ENCODE data around the gene AIFM3.
"Not testable (repeated sequence)": the region's sequence is repeated elsewhere in the genome, so short reads cannot be mapped to it uniquely, and the experiment has no call there.

AIFM3 gene

DNA sequence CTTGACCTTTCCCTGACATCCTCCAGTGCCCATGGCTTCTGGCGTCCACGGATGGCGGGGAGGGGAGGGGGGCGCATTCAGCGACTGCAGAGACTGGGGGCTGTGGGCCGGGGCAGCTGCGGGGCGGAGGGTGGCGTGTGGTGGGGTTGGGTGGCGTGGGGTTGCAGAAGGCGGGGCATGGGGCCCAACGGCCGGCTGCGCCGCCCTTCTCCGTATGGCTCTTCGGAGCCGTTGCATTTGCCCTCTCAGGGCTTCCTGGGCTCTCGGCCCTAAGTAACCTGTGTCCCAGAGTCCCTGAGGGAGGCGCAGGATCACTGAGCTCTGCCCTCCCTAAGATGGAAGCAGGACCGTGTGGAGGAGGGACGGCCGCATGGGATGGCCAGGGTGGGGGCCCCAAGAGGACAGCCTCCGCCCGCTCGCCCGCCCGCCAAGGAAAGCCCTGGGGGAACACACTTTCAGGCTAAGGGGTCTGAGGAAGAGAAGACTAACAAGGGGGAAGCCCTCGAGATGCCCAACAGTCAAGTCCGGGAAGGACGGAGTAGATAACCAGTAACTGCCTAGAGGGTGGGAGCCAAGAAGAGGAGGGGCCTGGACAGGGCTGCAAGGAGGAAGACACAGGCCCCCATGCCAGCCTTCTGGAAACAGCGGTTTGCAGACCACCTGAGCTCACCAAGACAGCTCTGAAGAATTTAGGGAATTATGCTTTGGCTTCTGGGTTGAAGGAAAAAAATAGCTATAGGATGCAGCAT, 9.2 kb upstream of the AIFM3 start:
- in situ Hi-C loops (cut with HindIII; ENCODE audit: low sequenced_read_pairs) = no loop called here

DNA sequence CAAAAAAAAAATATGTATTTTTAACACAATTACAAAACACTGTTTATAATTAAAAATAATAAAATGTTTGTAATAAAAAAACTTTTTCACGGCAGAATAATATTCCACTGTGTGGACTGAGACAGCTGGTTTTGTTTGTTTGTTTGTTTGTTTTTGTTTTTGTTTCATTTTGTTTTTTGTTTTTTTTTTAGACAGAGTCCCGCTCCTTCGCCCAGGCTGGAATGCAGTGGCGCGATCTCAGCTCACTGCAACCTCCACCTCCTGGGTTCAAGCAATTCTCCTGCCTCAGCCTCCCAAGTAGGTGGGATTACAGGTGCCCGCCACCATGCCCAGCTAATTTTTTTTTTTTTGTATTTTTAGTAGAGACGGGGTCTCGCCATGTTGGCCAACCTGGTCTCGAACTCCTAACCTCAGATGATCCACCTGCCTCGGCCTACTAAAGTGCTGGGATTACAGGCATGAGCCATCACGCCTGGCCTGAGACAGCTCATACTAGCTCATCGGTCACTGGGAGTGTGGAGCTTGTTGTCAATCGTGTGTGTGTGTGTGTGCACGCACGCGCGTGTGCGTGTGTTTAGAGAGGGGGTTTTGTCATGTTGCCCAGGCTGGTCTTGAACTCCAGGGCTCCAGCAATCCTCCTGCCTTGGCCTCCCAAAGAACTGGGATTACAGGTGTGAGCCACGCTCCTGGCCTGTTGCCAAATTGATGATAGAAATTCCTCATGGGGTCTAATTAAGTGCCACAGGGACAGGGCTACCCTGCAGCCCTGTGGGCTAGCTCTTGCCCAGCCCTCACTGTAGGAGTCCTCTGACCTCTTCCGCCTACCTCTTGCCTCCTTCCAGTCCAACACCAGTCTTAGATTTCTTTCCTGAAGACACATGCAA, 7.2 kb upstream of the AIFM3 start:
- in situ Hi-C loops (cut with HindIII; ENCODE audit: low sequenced_read_pairs) = loop anchor here (5.0 kb wide), 1 partner anchor 93 kb away; no protein-coding TSS in a partner anchor

DNA sequence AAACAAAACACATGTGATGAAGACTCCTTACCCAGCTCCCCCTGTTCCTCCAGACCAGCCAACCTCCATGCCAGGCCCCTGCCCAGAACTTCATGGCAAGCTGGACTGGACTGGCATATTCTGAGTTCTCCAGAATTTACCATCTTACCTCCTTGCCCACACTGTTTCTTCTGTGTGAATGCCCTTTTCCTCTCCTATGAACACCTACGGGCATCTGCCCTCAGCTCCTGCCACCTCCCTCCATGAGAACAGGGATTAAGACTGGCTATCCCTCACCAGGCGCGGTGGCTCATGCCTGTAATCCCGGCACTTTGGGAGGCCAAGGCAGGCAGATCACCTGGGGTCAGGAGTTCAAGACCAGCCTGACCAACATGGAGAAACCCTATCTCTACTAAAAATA, 6.4 kb upstream of the AIFM3 start:
- in situ Hi-C loops (cut with HindIII; ENCODE audit: low sequenced_read_pairs) = loop anchor here (5.0 kb wide), 1 partner anchor 93 kb away; no protein-coding TSS in a partner anchor

DNA sequence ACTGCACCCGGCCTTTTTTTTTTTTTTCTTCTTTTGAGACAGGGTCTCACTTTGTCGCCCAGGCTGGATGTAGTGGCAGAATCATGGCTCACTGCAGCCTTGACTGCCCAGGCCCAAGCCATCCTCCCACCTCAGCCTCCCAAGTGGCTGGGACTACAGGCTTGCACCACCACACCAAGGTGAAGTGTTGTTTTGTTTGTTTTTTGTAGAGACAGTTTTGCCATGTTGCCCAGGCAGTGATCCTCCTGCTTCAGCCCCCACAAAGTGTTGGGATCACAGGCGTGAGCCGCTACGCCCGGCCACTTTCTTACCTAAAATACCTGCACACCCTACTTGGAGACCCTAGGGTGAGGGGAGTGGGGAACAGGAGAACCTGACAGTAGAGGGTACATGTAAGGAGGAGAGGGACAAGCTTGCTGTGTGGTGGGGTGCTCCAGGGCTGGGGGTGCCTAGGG, 4.5 kb upstream of the AIFM3 start:
- in situ Hi-C loops (cut with HindIII; ENCODE audit: low sequenced_read_pairs) = loop anchor here (5.0 kb wide), 1 partner anchor 95 kb away; no protein-coding TSS in a partner anchor

DNA sequence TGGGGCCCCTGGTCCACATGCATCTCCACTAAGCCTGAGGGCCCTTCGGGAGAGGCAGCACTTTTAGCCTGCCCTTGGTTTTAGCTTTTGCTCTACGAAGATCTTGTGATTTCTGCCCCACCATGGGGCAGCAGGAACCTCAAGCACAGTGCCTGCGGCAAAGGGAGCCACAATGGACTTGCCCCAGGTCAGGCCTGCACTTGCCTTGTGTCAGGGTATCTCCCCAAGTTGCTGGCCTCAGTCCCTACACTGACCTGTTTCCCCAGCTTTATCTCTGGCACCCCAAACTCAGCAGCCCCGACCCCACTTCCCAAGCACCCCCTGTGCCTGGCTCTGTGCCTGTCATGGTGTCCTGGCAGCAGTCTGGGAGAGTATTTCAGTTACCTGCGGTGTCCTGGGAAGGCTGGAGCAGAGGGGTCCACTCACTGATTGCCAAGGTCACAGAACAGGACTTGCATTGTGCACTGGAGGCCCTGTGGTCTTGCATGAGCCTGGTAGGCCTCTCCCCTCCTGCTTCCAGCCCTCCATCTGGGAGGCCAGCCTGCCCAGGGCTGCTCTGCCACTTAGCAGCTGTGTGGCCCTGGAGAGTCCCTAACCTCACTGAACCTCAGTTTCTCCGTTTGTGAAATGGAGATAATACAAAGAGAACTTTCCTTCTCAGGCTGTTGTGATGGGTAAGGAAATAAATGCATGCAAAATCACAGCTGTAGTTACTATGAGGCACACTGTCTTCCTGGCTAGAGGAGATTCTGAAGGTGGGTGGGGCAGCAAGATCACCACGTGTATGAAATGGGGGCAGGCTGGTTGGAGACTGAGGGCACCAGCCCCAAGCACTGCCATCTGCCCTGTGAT, 3.6 kb upstream of the AIFM3 start:
- in situ Hi-C loops (cut with HindIII; ENCODE audit: low sequenced_read_pairs) = loop anchor here (5.0 kb wide), 1 partner anchor 96 kb away; no protein-coding TSS in a partner anchor

DNA sequence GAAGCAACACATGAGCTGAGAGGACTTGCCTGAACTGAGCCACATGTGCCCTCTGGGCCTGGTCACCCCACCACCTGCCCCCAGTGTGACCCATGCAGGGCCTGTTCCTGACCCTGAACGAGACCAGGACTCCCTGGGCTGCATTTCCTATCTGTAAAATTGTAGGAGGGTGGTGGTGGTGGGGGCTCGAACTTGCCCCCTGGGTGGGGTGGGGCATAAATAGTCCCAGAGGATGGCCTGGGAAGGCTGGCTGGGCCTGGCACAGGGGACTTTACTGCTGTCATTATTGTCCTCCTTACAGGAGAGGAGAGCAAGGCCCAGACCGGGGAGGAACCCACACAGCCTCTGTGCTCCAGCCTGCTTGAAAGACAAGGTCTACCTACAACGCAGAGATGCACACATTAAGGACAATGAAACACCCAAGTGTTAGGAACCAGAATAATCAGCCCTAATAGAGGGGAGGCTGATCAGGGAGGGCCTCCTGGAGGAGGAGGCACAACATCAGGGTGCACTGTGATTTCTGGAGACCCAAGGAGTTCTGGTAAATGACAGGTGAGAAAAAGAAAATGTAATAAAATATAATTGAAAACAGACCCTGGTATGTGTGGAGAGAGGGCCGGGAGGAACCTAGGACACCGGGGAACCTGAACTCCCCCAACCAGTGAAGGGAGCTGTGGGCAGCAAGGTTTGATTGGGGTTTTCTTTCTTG, 2.8 kb upstream of the AIFM3 start:
- in situ Hi-C loops (cut with HindIII; ENCODE audit: low sequenced_read_pairs) = loop anchor here (5.0 kb wide), 1 partner anchor 97 kb away; no protein-coding TSS in a partner anchor

DNA sequence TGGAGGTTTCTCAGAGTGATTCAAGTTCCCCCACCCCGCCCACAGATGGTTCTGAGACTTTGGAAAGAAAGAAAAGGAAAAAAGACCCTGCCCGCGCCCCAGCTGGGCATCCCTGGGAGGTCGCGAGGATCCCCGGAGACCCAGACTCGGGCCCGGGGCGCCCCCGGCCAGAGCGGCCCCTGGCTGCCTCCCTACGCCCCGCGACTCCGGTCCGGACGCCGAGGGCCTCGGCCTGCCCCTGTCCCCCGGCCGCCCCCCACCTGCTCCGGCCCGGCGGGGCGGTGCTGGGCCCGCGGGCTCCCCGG, 2.3 kb upstream of the AIFM3 start:
- in situ Hi-C loops (cut with HindIII; ENCODE audit: low sequenced_read_pairs) = loop anchor here (5.0 kb wide), 1 partner anchor 97 kb away; no protein-coding TSS in a partner anchor

DNA sequence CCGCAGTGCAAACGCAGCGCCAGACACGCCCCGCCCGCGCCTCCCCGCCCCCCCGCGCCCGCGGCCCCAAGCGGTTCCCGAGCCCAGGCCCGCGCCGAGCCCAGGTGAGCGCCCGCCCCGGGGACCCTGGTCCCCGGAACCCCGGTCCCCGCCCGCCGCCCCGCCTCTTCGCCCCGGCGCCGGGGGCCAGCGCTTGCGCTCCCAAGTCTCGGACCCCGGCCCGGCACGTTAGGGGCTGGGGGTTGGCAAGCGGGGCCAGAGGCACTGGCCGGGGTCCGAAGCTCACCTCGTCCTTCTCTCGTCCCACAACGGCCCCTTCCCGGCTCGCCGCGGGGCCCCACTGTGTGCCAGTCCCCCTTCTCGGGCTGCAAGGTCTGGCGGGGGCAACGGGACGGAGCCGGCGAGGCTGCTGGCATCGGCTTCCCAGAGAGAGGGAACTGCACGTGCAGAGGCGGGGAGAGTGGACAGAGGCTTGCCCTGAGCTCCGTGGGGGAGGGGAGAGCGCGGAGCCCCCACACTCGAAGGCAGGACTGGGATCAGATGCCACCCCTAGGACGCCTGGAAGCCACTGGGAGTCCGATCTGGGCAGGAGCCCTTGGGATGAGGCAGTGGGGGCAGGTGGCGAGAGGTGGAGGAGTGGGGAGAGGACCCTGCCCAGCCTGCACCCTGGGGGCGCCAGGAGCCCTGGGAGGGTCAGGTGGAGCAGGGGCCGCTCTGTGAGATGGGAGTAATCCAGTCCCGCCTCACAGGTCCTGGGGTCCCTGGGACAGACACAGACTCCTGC, 1.8 kb upstream of the AIFM3 start:
- in situ Hi-C loops (cut with HindIII; ENCODE audit: low sequenced_read_pairs) = no loop called here

DNA sequence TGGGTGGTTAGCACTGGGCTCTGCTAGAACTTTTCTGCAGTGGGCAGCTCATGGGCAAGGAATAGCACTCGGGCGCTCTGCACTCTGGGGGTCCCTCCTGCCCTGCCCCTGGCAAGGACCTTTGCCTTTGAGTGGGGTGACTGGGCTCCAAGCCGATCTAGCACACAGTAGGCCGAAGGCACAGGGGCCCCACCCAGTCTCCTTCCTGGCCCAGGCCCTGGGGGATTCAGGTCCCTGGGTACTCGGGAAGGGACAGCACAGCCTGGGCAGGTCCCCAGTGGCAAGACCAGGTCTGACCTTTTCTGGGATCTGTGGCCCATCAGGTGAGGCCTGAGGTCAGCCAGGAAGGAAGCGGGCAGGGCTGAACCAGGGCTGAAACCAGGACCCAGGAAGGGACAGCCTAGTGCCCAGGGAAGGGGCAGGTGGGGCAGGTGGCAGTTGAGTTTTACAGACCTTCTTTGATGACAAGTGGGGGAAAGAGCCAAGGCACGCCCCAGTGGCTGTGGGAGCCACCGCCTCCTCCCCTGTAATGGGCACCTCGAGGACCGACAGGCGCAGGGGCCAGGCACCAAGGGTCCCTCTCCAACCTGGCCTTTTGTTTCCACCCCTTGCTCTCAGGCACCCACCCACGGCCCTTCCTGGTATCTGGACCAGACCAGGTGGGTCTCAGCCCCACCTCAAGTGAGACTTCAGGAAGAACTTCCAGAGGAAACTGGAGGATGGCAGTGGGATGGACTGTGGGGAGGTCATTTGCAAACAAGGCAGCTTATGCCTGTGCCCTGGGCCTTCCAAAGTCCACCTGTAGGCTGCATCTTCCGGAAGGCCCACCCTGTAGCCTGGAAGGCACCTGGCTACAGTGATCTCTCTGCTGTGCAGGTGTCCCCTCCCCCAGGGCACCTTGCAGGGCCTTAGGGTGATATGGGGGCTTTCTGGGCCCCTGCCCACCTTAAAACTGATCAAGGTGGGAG, 883 bp upstream of the AIFM3 start:
- in situ Hi-C loops (cut with HindIII; ENCODE audit: low sequenced_read_pairs) = no loop called here

DNA sequence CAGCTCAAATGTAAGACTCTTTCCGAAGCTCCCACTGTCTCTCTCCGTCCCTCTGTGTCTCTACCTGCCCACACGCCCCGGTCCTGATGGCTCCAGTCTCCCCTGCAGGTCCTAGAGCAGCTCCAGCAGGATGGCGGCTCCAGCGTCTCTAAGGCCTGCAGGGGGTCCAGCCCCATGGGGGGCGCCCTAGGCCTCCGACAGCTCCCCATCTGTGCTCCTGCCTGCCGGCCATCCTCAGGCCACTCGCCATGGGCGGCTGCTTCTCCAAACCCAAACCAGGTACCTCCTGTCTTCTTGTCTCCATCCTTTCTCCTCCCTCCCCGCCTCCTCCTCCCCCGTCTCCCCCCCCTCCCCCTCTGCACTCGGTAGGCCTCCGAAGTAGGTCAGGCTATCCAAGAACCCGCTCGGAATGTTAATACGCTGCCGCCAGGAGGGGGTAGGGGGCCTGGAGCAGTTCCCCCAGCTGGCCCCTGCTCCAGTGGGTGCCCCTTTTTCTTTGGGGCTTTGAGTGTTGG, 699 bp downstream of the AIFM3 start:
- in situ Hi-C loops (cut with HindIII; ENCODE audit: low sequenced_read_pairs) = no loop called here

DNA sequence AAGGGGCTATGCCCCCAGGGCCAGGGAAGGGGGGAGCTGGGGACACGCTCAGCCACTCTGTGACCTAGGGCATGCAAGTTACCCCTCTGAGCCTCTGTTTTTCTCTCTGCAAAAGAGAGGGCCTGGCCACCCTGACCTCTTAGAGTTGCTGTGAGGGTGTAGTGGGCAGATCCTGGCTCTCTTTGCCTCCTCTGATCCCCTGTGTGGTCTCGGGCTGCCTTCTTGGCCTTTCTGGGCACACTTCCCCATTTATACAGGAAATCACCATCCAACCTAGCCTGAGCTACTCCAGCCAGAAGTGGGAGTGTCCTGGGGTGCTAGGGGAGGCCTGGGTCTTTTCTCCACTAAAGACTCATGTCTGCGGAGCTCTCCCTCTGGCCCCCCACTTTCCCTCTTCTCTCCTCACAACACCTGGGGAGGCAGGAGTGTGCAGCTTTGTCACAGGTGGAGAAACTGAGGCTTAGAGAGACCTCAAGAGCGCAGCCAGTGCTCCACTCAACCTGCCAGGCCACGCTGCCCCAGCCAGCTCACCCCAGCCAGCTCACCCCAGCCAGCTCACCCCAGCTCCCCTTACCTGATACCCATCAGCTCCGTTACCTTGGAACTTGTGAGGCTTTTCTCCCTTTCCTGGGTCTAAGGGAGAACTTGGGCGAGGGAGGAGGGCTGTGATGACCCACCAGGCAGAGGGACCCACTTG, 1.4 kb downstream of the AIFM3 start:
- in situ Hi-C loops (cut with HindIII; ENCODE audit: low sequenced_read_pairs) = no loop called here

DNA sequence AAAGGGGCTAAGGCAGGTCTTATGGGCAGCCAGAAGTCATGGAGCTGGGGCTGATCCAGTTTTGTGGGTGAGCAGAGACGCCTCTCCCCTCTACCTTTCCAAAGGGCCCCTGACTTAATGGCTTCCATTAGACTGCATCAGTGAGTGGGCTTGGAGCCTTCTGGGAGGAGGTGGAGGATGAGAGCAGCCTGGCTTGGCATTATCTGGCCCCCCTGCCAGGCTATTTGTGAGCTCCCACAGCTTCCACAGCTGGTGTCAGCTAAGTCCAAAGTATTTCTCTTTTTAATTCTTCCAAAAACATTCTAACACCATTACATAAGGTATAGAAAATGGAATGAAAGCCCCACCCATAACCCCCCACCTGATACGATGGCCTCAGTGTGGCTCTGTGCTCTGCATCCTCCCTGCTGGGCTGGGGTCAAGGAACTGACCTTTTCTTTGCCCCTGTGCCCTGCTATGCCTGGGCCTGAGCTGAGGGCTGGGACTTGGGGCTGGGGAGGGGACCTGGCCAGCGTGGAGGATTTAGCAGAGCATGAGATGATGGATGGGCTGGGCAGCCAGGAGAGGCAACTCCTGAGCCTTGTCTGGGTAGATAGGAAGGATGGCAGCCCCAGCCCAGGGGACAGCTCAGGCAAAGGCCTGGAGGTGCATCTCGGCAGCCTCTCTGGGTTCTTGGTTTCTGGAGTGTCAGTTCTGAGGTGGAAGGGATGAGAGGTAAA, 4.0 kb downstream of the AIFM3 start:
- in situ Hi-C loops (cut with HindIII; ENCODE audit: low sequenced_read_pairs) = no loop called here

DNA sequence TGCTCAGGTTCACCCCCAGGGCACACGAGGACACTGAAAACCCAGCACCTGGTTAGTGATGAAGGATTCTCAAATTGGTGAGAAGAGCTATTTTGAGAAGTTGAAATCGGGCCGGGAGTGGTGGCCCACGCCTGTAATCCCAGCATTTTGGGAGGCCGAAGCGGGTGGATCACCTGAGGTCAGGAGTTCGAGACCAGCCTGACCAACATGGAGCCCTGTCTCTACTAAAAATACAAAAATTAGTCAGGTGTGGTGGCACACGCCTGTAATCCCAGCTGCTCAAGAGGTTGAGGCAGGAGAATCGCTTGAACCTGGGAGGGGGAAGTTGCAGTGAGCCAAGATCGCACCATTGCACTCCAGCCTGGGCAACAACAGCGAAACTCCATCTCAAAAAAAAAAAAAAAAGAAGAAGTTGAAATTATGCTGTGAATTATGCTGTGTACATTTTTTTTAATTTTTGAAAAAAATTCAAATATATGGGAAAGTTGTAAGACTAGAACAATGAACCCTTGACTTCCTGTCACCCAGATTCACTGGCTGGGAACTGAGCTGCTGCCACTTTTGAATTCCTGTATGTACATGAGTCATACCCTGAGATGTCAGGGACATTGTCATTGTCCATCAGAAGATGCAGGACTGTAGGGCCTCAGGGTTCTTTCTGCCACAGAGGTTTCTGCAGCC, 5.1 kb downstream of the AIFM3 start:
- in situ Hi-C loops (cut with HindIII; ENCODE audit: low sequenced_read_pairs) = not testable (repeated sequence)

DNA sequence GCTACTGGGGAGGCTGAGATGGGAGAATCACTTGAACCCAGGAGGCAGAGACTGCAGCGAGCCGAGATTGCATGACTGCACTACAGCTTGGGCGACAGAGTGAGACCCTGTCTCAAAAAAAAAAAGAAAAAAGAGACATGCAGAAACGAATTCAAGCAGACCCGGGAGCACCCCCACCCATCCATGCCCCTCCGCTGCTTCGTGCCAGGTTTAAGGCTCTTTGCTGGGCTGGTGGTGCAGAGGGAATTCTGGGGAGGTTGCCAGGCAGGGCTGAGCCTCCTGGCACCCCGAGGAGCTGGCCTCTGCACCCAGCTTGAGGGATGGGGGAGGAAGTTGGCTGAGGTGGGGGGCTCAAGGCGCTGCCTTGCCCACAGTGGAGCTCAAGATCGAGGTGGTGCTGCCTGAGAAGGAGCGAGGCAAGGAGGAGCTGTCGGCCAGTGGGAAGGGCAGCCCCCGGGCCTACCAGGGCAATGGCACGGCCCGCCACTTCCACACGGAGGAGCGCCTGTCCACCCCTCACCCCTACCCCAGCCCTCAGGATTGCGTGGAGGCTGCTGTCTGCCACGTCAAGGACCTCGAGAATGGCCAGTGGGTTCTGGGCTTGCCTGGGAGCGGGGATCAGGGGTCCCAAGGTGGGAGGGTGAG, 6.0 kb downstream of the AIFM3 start:
- in situ Hi-C loops (cut with HindIII; ENCODE audit: low sequenced_read_pairs) = no loop called here

DNA sequence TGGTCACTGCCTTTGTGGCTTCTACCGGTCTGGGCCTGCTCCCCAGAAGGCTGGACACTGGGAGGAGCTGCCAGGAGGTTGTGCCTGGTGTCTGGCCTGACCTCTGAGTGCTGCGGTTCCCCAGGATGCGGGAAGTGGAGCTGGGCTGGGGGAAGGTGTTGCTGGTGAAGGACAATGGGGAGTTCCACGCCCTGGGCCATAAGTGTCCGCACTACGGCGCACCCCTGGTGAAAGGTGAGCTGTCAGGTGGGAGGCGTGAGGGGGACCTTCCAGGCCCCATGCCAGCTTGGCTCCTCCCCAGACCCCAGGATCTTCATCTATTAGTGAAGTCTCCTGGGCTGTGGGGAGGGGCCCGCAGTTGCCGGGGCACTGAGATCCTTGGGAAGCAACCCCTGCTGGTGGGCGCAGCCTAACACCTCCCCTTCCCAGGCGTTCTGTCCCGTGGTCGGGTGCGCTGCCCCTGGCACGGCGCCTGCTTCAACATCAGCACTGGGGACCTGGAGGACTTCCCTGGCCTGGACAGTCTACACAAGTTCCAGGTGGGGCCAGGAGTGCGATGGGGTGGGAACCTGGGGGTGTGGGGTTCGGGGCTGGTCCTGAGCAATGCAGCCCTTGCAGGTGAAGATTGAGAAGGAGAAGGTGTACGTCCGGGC, 6.7 kb downstream of the AIFM3 start:
- in situ Hi-C loops (cut with HindIII; ENCODE audit: low sequenced_read_pairs) = no loop called here

Measured in endothelial cell of hepatic sinusoid (primary cell).